Epithelial cell of esophagus (primary cell): Measurements from ENCODE around the gene DOCK4.
A peak's percentile ranks its signal among the peaks of the same experiment; 100 is the strongest.

Source experiments
- DNase-seq: peaks from one replicate; pipeline ENCODE4 v3.0.0; 2010; ENCODE audit warnings: low read depth
- H3K4me3 ChIP-seq: 2 replicates; pipeline ENCODE4 v1.5.1; 2011; ENCODE audit warnings: mild to moderate bottlenecking, low read length, control low read depth
- TF ChIP-seq, protein P1 (sequence below): IDR thresholded peaks from 2 replicates; pipeline ENCODE4 v1.5.1; 2011; ENCODE audit warnings: low read depth, mild to moderate bottlenecking, low read length, control low read depth, inconsistent platforms; ENCODE audit not compliant: insufficient read depth; ENCODE audit errors: missing control alignments

Gene DOCK4

DNA sequence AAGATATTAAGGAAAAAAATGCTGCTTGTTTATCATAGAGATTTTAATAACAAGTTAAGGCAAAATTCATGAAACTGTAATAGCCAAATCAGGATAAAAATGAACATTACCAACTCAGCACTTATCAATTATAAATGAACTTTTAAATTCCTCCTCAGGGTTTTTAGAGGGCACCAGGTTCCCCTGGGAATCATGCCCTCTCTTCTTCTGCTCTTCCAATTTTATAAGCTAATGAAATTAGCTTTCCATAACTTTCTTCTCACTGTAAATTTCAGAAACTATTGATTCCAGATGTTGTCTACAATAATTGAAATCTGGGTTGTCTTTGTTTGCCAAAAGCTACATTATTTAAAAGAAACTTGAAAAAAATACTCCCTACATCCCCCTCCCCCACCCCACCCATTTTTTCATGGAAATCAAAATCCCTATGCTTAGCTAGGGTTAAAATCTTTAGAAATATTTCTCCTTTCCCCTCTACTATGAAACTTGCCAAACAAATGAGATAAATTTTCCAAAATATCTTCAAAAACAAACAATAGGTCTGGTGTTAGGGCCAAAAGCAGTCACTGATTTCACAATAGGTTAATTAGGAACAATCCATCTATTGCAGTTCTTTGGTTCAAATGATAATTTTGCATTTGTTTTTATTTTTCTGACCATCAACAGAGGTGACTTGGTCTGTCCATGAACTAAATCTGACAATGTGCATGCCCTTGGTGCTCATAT, 187.7 kb downstream of the DOCK4 start:
- TF ChIP-seq, protein P1, sequence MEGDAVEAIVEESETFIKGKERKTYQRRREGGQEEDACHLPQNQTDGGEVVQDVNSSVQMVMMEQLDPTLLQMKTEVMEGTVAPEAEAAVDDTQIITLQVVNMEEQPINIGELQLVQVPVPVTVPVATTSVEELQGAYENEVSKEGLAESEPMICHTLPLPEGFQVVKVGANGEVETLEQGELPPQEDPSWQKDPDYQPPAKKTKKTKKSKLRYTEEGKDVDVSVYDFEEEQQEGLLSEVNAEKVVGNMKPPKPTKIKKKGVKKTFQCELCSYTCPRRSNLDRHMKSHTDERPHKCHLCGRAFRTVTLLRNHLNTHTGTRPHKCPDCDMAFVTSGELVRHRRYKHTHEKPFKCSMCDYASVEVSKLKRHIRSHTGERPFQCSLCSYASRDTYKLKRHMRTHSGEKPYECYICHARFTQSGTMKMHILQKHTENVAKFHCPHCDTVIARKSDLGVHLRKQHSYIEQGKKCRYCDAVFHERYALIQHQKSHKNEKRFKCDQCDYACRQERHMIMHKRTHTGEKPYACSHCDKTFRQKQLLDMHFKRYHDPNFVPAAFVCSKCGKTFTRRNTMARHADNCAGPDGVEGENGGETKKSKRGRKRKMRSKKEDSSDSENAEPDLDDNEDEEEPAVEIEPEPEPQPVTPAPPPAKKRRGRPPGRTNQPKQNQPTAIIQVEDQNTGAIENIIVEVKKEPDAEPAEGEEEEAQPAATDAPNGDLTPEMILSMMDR, result no peak
- no peak overlapping the region for H3K4me3 ChIP-seq
- no peak for DNase-seq

DNA sequence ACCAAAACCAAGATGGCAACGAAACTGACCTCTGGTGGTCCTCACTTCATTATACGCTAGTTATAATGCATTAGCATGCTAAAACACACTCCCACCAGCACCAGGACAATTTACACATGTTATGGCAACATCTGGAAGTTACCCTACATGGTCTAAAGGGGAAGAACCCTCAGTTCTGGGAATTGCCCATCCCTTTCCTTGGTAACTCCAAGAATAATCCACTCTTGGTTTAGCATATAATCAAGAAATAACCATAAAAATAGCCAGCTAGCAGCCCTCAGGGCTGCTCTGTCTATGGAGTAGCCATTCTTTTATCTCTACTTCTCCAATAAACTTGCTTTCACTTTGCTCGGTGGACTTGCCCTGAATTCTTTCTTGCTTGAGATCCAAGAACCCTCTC, 191.1 kb downstream of the DOCK4 start:
- DNase-seq, result no peak
- TF ChIP-seq, protein P1, result no peak

DNA sequence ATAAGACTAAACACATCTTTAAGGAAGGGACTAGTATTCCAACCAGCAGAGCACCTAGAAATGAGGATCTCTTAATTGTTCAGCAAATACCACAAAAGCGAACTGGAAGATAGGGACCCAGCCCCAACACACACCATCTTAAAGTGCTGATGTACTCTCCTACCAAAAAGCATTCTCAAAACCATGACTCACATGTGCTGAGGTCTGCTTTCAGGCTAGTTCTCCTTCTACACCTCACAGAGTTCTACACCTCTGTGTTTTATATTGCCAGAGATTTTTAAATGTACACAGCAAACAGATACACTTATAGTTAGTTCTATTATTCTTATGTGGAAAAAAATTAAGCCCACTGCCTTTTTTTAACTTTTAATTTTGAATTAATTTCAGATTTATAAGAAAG, 191.9 kb downstream of the DOCK4 start:
- TF ChIP-seq, protein P1, result no peak
- DNase-seq, result no peak
- no peak overlapping the region for H3K4me3 ChIP-seq

More for the DNA sequence above, 191.1 kb downstream of the DOCK4 start:
- H3K4me3 ChIP-seq, result no peak overlapping the region

DNA sequence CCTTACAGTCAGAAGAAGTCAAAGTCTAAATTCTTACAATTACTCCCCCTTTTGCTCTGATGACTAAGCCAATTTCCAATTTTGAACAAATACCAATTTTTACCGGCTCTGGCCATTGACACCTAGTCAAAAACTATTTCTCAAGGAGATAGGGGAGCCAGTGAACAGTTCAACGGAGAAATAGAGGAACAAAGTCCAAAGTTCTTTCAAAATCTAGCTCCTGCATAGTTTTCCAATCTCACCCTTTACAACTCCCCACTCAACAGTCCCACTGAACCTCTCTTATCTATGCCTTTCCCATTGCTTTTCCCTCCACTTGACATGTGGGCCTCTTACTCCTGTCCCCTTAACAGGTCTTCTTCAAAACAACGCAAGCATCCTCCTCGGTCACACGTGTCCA, 192.9 kb downstream of the DOCK4 start:
- no peak overlapping the region for H3K4me3 ChIP-seq
- no peak for DNase-seq
- TF ChIP-seq, protein P1, result no peak

DNA sequence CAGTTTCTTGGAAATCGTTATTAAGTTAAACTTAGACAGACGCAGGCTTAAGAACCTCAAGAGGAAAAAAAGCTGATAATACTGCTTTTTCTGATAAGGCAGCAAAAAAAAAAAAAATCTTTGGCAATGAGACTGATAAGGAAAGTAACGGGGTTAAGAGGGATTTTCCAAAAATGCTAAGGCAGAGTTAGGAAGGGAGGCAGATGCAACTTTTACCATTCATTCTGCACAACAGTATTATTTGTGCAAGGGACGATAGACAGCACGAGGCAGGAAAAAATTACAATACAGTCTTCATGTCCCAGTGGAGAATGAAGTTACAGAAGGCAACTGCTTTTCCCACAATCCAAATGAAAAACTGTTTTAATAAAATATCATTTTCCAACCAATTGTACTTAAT, 194.0 kb downstream of the DOCK4 start:
- DNase-seq, result no peak
- TF ChIP-seq, protein P1, result no peak
- no peak overlapping the region for H3K4me3 ChIP-seq

DNA sequence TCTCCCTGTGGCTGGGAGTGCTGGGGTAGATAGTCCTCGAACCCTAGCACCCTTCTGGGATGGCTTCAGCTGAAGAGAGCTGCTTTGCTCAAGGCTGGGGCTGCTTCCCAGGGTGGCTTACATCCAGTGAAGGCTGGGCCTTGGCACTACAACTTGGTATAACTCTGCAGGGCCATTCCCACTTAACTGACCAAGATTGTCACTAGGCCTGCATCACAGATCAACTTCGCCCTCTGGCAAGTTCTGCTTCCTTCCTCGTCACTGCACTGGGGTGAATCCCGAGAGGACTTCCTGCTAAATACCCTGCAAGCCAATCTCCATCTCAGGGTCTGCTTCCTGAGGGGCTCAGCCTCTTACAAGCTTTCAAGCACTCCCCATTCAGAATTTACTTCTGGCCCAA, 195.2 kb downstream of the DOCK4 start:
- DNase-seq, result peak; percentile 14
- TF ChIP-seq, protein P1, result no peak
- H3K4me3 ChIP-seq, result no peak overlapping the region

DNA sequence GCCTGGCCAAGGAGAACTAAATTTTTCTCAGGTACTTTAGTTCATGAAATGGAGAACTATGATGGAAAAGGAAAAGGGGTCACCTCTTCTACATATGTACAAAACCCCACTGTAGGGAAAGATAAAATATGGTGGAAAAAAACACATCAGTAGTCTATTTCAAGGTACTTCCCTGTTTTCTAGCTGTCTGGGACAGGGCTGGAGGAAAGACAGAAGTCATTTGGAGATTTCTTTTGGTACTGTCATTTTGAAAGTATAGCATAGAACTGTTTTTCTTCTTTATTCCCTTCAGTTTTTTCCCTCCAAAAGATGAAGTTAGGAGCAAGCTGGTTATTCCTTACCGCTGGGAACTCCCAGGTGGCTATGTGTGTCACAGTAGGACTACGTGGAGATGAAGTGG, 196.1 kb downstream of the DOCK4 start:
- DNase-seq, result no peak
- TF ChIP-seq, protein P1, result no peak
- no peak overlapping the region for H3K4me3 ChIP-seq
